Mesenchymal stem cell (in vitro differentiated cells and primary cell): ENCODE measurements around the gene IL6R.

Source experiments
- DNase-seq: peaks from one replicate; pipeline ENCODE4 v3.0.0-alpha.2; 2013
- H2AFZ ChIP-seq: one replicate; pipeline ENCODE4 v1.6.1; 2013; ENCODE audit warnings: low read depth, mild to moderate bottlenecking, control low read depth, inconsistent platforms, low read length, moderate library complexity
- H2AK5ac ChIP-seq: 2 replicates; pipeline ENCODE4 v1.6.1; 2013; ENCODE audit warnings: low read length, moderate library complexity, mild to moderate bottlenecking, inconsistent platforms; ENCODE audit not compliant: severe bottlenecking
- H2BK120ac ChIP-seq: one replicate; pipeline ENCODE4 v1.6.1; 2013; ENCODE audit warnings: low read depth, mild to moderate bottlenecking, inconsistent platforms, low read length, moderate library complexity
- H2BK12ac ChIP-seq, 2 experiments: one replicate each; pipeline ENCODE4 v1.6.1; 2013; ENCODE audit warnings: inconsistent platforms in 2 of 2, low read length in 2 of 2, mild to moderate bottlenecking in 2 of 2, moderate library complexity in 2 of 2, control low read depth in 1 of 2
- H2BK15ac ChIP-seq: one replicate; pipeline ENCODE4 v1.6.1; 2013; ENCODE audit warnings: mild to moderate bottlenecking, low read depth, inconsistent platforms; ENCODE audit not compliant: poor library complexity, severe bottlenecking
- H2BK5ac ChIP-seq: 2 replicates; pipeline ENCODE4 v1.6.1; 2013; ENCODE audit warnings: low read depth, mild to moderate bottlenecking, low read length, control low read depth, inconsistent platforms; ENCODE audit not compliant: poor library complexity, severe bottlenecking
- H3K14ac ChIP-seq, 2 experiments: one replicate each; pipeline ENCODE4 v1.6.1; 2013; ENCODE audit warnings: inconsistent platforms in 2 of 2, low read length in 2 of 2, control low read depth in 1 of 2, mild to moderate bottlenecking in 1 of 2, moderate library complexity in 1 of 2
- H3K18ac ChIP-seq, 2 experiments: one replicate each; pipeline ENCODE4 v1.6.1; 2013; ENCODE audit warnings: inconsistent platforms in 2 of 2, low read length in 2 of 2, control low read depth in 1 of 2, low read depth in 1 of 2, mild to moderate bottlenecking in 1 of 2
- H3K23ac ChIP-seq, 2 experiments: one replicate each; pipeline ENCODE4 v1.6.1; 2013; ENCODE audit warnings: inconsistent platforms in 2 of 2, low read length in 2 of 2, mild to moderate bottlenecking in 2 of 2, moderate library complexity in 2 of 2, control low read depth in 1 of 2
- H3K27ac ChIP-seq: 2 replicates; pipeline ENCODE4 v1.5.1; 2013; ENCODE audit warnings: mild to moderate bottlenecking, moderate library complexity, low read length, control low read depth, inconsistent platforms; ENCODE audit not compliant: poor library complexity, severe bottlenecking
- H3K27me3 ChIP-seq, 2 experiments: 2 replicates each; pipeline versions ENCODE4 v1.6.1 to v1.7.0; 2013; ENCODE audit warnings: low read length in 2 of 2, mild to moderate bottlenecking in 2 of 2, moderate library complexity in 2 of 2, control low read depth in 1 of 2, inconsistent platforms in 1 of 2; ENCODE audit not compliant: control insufficient read depth in 1 of 2, insufficient read depth in 1 of 2
- H3K36me3 ChIP-seq, 2 experiments: 2 replicates each; pipeline versions ENCODE4 v1.6.1 to v1.7.0; 2013; ENCODE audit warnings: low read length in 2 of 2, control low read depth in 1 of 2, inconsistent platforms in 1 of 2, low read depth in 1 of 2, mild to moderate bottlenecking in 1 of 2; ENCODE audit not compliant: insufficient read depth in 2 of 2, control insufficient read depth in 1 of 2
- H3K4ac ChIP-seq, 2 experiments: one replicate each; pipeline ENCODE4 v1.6.1; 2013; ENCODE audit warnings: inconsistent platforms in 2 of 2, low read length in 2 of 2, mild to moderate bottlenecking in 2 of 2, moderate library complexity in 2 of 2, control low read depth in 1 of 2, low read depth in 1 of 2
- H3K4me1 ChIP-seq: 2 replicates; pipeline ENCODE4 v1.6.1; 2013; ENCODE audit warnings: low read depth, low read length, control low read depth; ENCODE audit not compliant: control insufficient read depth, insufficient read depth
- H3K4me2 ChIP-seq: 2 replicates; pipeline ENCODE4 v1.6.1; 2013; ENCODE audit warnings: low read length, mild to moderate bottlenecking, inconsistent platforms; ENCODE audit not compliant: poor library complexity, severe bottlenecking
- H3K4me3 ChIP-seq, 2 experiments: 2 replicates each; pipeline versions ENCODE4 v1.5.1 to v1.7.0; 2013; ENCODE audit warnings: low read length in 2 of 2, mild to moderate bottlenecking in 2 of 2, control low read depth in 1 of 2, low read depth in 1 of 2; ENCODE audit not compliant: insufficient read depth in 1 of 2
- H3K79me1 ChIP-seq: replicated peaks from 2 replicates; pipeline ENCODE4 v1.6.1; 2013; ENCODE audit warnings: mild to moderate bottlenecking, control low read depth, low read length, inconsistent platforms; ENCODE audit not compliant: poor library complexity, severe bottlenecking
- H3K9ac ChIP-seq: 2 replicates; pipeline ENCODE4 v1.7.0; 2013; ENCODE audit warnings: mild to moderate bottlenecking, low read length, moderate library complexity
- H3K9me3 ChIP-seq: 2 replicates; pipeline ENCODE4 v1.7.0; 2013; ENCODE audit warnings: mild to moderate bottlenecking, low read length; ENCODE audit not compliant: control insufficient read depth
- H4K8ac ChIP-seq: one replicate; pipeline ENCODE4 v1.6.1; 2013; ENCODE audit warnings: inconsistent platforms, mild to moderate bottlenecking, low read length, moderate library complexity
- H4K91ac ChIP-seq: one replicate; pipeline ENCODE4 v1.6.1; 2013; ENCODE audit warnings: mild to moderate bottlenecking, low read length, inconsistent platforms
- WGBS: methylation state at CpG from one replicate; pipeline ENCODE4 v1.1.7; 2013; ENCODE audit warnings: mixed read lengths; 5-methylcytosine and 5-hydroxymethylcytosine counted together

Gene IL6R

GRCh38 chr1:154442006-154442740 lies 37.0 kb downstream of the IL6R start:
- no peaks in the 10 kb centered on the region for H3K9me3 ChIP-seq
- DNase-seq: peak; percentile 75
- peak overlapping the region in 1 of 2 experiments; percentile 92 for H3K14ac ChIP-seq
- H3K27me3 ChIP-seq: no peaks in the 10 kb centered on the region
- no peak overlapping the region for H3K23ac ChIP-seq
- peak overlapping the region; percentile 26 for H2BK5ac ChIP-seq
- no peak overlapping the region for H2BK15ac ChIP-seq
- no peak overlapping the region for H3K4me3 ChIP-seq
- H3K18ac ChIP-seq: peak overlapping the region in 1 of 2 experiments; percentile 86
- peak overlapping the region in 1 of 2 experiments; percentile 15 for H3K4ac ChIP-seq
- peaks cover 30% of the 10 kb centered on the region for H3K4me1 ChIP-seq
- no peak overlapping the region for H2AFZ ChIP-seq
- H4K8ac ChIP-seq: peak overlapping the region; percentile 41
- no peak overlapping the region for H3K4me2 ChIP-seq
- peaks cover 0 to 12% of the 10 kb centered on the region in 2 experiments for H3K36me3 ChIP-seq
- H2AK5ac ChIP-seq: peak overlapping the region; percentile 83
- peak overlapping the region; percentile 15 for H4K91ac ChIP-seq
- H3K79me1 ChIP-seq: no peaks in the 10 kb centered on the region
- no peak overlapping the region for H3K9ac ChIP-seq
- H2BK120ac ChIP-seq: peak overlapping the region; percentile 39
- WGBS: 52% methylated on average over 13 of the region's 13 CpGs
- peak overlapping the region; percentile 31 for H3K27ac ChIP-seq
- H2BK12ac ChIP-seq: peak overlapping the region in 1 of 2 experiments; percentile 89

- Histone ChIP-seq H3K4me2 (no peak overlapping the region), H2BK12ac (peak overlapping the region in 1 of 2 experiments; percentile 32)
- DNase-seq: no peak
Measured at GRCh38 chr1:154443274-154444013, 38.3 kb downstream of the IL6R start.

GRCh38 chr1:154445040-154445472 lies 39.9 kb downstream of the IL6R start:
- peaks cover 0 to 15% of the 10 kb centered on the region in 2 experiments for H3K36me3 ChIP-seq
- peak overlapping the region; percentile 35 for H2BK5ac ChIP-seq
- no peak overlapping the region for H3K4me3 ChIP-seq
- peak; percentile 95 for DNase-seq
- H3K4me1 ChIP-seq: peaks cover 27% of the 10 kb centered on the region
- no peaks in the 10 kb centered on the region for H3K9me3 ChIP-seq
- H3K79me1 ChIP-seq: no peaks in the 10 kb centered on the region
- no peak overlapping the region for H2AFZ ChIP-seq
- H3K18ac ChIP-seq: peak overlapping the region in 1 of 2 experiments; percentile 54
- H2AK5ac ChIP-seq: peak overlapping the region; percentile 61
- H2BK15ac ChIP-seq: no peak overlapping the region
- H3K14ac ChIP-seq: no peak overlapping the region
- H3K27me3 ChIP-seq: no peaks in the 10 kb centered on the region
- H3K9ac ChIP-seq: no peak overlapping the region
- no peak overlapping the region for H4K91ac ChIP-seq
- peak overlapping the region in 1 of 2 experiments; percentile 86 for H2BK12ac ChIP-seq
- H3K23ac ChIP-seq: no peak overlapping the region
- H3K27ac ChIP-seq: peak overlapping the region; percentile 72
- H2BK120ac ChIP-seq: no peak overlapping the region
- WGBS: 5% methylated on average over 4 of the region's 7 CpGs
- H4K8ac ChIP-seq: no peak overlapping the region
- H3K4me2 ChIP-seq: no peak overlapping the region
- H3K4ac ChIP-seq: peak overlapping the region in 1 of 2 experiments; percentile 67

More at GRCh38 chr1:154443274-154444013, 38.3 kb downstream of the IL6R start:
- Histone ChIP-seq H2AFZ (no peak overlapping the region), H2BK5ac (no peak overlapping the region), H2BK15ac (peak overlapping the region; percentile 26), H3K14ac (no peak overlapping the region), H3K4me3 (no peak overlapping the region), H3K36me3 (peaks cover 0 to 9% of the 10 kb centered on the region in 2 experiments), H3K23ac (no peak overlapping the region), H2AK5ac (peak overlapping the region; percentile 54), H2BK120ac (no peak overlapping the region), H3K9me3 (no peaks in the 10 kb centered on the region), H3K27ac (no peak overlapping the region), H3K79me1 (no peaks in the 10 kb centered on the region), H3K9ac (no peak overlapping the region), H4K8ac (no peak overlapping the region), H3K27me3 (no peaks in the 10 kb centered on the region), H3K18ac (no peak overlapping the region), H3K4me1 (peaks cover 30% of the 10 kb centered on the region), H3K4ac (no peak overlapping the region), H4K91ac (no peak overlapping the region)
- WGBS: 93% methylated on average over 7 of the region's 8 CpGs

- peak overlapping the region; percentile 85 for H3K27ac ChIP-seq
- no peak overlapping the region for H2BK120ac ChIP-seq
- DNase-seq: peak; percentile 94
- 20% methylated on average over 8 of the region's 10 CpGs for WGBS
- H3K23ac ChIP-seq: no peak overlapping the region
- no peak overlapping the region for H4K8ac ChIP-seq
- H3K9ac ChIP-seq: peak overlapping the region; percentile 53
- H3K36me3 ChIP-seq: peaks cover 3 to 18% of the 10 kb centered on the region in 2 experiments
- H3K79me1 ChIP-seq: no peaks in the 10 kb centered on the region
- no peaks in the 10 kb centered on the region for H3K9me3 ChIP-seq
- no peak overlapping the region for H3K4me2 ChIP-seq
- H2BK15ac ChIP-seq: no peak overlapping the region
- H2BK5ac ChIP-seq: no peak overlapping the region
- no peak overlapping the region for H3K4me3 ChIP-seq
- H3K4ac ChIP-seq: no peak overlapping the region
- peaks cover 24% of the 10 kb centered on the region for H3K4me1 ChIP-seq
- no peak overlapping the region for H2AK5ac ChIP-seq
- no peaks in the 10 kb centered on the region for H3K27me3 ChIP-seq
- no peak overlapping the region for H2AFZ ChIP-seq
- H2BK12ac ChIP-seq: no peak overlapping the region
- no peak overlapping the region for H4K91ac ChIP-seq
- no peak overlapping the region for H3K14ac ChIP-seq
- peak overlapping the region; percentile 10 to 54 for H3K18ac ChIP-seq
Measured at GRCh38 chr1:154446292-154446691, 41.1 kb downstream of the IL6R start.
